Bone marrow (tissue), 2 donors: ENCODE results near the gene MCF2L2.

ENCODE experiments used
- DNase-seq, 2 donors: peaks; one replicate each; lab custom pipeline; 2025; lab: John Stamatoyannopoulos, UW

Gene MCF2L2

DNA sequence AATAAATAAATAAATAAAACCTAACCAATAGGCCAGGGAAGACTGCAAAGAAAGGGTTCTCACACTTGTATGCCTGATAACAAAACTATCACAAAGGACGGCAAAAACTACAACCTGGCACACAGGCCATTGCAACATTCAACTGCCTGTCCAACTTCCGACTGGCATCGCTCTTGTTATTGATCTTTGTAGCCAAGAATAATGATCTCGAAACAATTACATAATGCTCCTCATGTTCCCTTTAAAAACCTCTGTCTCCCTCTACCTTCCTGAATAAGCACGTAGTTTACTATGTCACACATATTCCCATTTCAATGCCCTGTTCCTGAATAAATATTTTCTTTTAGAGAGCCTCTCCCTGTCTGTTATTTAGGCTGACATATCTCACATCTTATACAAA is 101.1 kb downstream of the MCF2L2 start:
- no peak for DNase-seq

DNA sequence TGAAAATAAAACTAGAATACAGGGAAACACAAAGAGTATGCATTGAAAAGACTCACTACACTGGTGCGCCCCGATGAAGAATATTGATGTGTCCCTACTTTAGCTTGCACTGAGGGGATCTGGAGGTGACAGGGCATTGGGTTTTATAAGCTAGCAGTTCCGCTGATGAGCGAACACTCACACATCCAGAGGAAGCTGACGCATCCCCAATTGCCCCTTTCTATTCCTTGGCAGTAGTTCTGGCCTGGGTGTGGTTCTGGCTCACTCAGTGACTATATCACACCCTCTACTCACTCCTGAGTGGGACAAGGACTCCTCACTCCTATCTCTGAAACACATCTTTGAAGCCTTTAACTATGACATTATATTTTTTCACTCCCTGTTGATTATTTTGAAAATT is 104.3 kb downstream of the MCF2L2 start:
- DNase-seq: no peak

DNA sequence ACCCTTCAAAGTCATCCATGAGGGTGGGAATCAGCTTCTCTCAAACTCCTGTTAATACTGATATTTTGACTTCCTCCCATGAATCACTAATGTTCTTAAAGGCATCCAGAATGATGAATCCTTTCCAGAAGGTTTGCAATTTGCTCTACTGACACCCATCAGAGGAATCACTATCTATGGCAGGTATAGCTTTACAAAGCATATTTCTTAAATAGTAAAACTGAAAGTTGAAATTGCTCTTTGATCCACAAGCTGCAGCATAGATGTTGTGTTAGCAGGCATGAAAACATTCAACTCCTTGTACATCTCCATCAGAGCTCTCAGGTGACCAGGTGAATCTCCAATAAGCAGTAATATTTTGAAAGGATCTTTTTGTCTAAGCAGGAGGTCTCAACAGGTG is 109.0 kb downstream of the MCF2L2 start:
- no peak for DNase-seq

DNA sequence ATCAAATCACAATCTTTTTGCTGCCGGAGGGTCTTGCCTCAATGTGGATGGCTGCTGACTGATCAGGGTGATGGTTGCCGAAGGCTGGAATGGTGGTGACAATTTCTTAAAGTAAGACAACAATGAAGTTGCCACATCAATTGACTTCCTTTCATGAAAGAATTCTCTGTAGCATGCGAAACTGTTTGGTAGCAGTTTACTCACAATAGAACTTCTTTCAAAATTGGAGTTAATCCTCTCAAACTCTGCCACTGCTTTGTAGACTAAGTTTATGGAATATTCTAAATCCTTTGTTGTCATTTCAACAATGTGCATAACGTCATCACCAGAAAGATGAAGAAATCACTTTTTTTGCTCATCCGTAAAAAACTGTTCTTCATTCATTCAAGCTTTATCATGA is 109.5 kb downstream of the MCF2L2 start:
- DNase-seq: no peak

DNA sequence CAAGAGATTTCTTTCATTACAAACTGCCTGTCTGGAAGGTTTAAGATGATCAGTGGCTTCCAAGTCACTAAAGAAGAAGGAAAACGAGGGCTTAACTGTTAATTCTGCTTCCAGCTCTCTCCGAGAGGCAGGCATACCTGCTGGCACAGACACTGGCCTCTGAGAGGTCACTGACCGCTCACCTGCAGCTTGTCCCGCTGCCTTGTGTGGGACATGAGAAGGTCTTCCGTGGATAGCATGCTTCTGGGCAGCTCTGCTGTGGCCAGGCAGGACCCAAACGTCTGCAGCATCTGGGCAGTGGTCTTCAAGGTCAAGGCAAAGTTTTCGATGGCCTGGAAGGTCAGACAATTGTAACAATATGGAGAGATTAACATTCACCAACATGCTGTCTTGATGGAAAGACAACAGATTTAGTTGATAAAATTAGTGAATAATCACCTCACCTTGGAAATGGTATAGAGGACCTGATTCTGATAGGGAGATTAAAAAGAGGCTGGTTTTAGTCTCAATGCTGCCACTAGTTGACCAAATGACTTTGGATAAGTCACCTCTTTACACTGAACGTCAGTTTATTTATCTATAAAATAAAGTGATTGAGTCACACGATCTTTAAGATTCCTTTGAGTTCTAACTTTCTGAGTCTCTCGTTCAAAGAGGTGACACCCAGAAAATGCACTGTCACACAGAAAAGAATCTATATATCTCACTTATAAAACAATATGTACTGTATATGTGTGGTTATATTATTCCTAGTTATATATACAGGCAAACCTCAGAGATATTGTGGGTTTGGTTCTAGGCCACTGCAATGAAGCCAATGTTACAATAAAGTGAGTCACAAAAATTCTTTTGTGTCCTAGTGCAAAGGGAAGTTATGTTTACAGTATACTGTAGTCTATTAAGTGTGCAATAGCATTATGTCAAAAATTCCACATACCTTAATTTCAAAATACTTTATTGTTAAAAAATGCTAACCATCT is 110.2 kb downstream of the MCF2L2 start:
- no peak for DNase-seq

DNA sequence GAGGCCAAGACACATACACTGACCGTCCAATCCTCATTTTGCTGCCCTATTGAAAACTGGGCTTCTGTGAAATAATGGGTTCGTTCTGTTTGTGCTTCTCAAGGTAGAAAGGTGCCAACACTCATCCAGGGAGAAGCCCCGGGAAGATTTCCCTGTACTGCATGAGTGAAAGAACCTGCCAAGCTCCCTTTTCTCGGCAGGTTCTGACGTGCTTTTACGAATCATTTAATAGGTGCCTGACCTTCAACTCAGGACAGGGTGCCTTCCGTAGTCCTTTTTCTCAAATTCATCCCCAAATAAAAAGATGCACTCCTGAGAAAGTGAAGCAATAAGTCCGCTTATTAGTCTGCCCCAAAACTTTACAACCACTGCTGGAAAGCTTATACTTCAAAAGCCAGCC is 111.1 kb downstream of the MCF2L2 start:
- DNase-seq: no peak

DNA sequence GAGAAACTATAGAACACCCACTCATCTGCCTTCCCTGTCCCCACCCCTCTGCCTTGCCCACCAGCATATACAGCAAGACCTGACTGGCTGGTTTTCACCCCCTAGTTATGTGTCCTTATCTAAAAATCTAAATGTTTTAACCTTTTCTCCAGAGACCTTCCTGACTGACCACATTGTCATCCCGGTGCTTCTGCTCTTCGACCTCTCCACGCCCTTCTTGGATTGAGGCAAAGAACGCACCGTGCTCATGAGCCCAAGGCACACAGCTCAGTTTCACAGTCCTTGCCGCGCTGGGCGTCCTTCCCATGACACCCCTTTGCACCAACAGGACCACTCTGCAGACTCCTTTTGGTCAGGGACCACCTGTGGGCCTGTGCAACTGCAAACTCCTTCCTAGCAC is 112.7 kb downstream of the MCF2L2 start:
- no peak for DNase-seq

DNA sequence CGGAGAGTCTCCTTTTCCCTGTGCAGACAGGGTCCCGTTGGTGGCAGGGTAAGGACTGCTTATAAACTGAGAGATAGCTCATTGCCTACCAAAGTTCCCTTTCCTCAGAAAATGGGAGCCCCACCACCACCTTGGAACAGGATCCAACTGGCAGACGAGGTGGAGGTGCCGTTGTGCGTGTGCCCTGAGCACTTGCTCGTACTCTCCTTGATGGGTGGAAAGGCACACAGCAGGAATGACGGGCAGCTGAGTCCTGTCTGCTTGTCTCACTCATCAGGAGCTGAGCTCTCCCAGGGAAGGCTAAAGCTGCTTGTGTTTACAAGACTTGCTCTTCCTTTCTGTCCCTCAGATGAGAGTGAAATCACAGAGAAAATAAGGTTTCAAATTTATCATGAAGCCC is 114.7 kb downstream of the MCF2L2 start:
- no peak for DNase-seq

DNA sequence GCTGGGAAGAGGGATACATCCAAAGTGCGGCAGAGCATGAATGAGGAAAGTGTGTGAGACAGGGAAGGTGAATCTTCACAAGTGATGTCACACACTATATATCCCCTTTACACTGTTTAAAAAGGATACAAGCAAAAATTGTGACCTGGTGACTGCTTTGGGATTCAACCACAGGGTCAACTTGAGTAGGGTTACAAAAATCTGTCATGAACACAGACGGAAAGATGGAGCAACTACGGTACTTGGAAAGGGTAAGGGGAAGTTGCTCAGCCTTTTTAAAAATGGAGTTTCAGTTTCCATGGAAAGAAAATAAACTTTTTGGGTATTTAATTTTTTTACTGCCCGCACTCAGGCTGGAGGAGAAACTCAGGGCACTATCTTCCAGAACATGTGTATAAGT is 115.1 kb downstream of the MCF2L2 start:
- peak in 1 of 2 donors; percentile 9 for DNase-seq

DNA sequence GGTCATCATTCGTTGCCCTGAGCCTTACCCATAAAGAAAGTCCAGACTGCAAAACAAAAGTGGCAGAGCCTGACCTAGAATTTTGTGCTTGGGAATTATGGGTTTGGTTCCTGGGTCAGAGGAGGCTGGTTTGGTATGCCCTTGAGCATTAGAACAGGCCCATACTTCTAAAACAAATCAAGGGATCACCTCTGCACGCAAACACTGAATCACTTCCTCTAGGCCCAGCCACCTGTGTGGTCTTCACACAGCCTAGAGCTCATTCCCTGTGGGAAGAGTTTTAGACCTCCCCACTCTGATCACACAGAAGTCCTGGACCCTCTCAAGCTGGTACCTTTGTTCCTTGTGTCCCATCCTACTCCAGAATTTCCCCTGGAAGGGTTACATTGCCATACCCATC is 116.0 kb downstream of the MCF2L2 start:
- DNase-seq: no peak

DNA sequence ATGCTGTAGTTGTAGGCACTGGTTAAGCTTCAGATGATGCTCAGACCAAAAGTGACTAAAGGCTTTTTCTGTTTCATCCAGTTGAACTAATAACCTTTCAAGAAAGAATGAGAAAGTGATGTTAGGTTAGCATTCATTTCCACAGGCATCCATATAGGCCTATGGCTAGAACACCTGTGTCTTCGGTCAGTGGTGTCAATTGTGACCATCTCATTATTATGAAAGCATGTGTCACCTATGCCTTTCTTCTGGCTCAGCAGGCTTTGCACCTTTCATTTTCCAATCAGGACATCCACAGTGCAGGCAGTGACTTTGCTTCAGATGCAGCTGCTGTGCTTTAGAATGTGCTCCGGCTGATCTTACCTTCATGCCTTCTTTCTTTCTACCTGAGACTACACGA is 117.5 kb downstream of the MCF2L2 start:
- no peak for DNase-seq

DNA sequence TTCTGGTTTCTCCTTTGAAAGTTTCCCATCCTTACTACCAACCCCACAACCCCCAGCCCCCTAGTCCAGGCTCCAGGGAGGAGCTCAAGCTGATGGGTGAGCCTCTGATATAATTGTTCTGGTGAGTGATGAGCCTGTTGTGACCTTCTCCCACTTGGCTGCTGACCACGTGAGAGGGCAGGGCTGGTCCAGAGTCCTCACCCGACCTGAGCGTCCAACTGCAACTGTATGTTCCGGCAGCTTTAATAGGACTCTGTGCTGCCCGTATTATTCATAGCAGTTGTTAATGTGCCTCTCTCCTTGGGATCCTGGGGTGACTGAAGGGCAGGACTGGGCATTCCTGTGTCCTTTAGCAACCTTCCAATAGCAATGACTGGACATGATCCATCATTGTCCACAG is 119.1 kb downstream of the MCF2L2 start:
- DNase-seq: no peak

DNA sequence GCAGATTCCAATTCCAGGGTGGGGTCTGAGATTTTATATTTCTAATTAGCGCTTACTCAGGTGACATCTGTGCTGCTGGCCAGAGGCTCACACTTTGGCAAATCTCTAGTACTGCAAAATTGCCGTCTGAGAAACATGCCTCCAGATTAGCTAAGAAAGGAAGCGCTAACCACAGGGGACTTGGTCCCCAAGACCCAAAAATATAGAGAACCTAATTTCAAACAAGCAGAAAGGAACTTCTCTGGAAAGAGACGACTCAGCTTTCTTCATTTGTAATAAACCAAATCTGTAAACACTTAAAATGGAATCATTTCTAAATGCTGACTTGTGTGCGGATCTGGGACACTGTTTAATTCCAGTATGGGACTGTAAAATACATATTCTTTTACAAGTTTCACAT is 119.7 kb downstream of the MCF2L2 start:
- DNase-seq: peak in 1 of 2 donors; percentile 6

DNA sequence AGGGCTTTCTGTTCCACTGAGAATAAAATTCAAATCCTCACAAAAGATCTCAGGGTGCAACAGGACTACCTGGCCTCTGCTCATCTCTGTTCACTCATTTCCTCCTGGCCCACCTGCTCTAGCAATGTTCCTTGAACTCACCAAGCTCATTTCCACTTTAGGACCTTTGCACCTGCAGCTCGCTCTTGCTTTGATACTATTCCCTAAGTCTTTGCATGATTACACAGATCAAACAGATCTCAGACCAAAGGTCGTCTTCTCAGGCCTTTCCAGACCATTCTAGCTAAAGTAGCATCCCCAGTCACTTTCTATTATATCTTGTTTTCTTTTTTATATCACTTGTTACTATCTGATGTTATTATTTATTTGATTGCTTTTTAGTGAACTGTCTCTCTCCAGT is 120.7 kb downstream of the MCF2L2 start:
- no peak for DNase-seq

DNA sequence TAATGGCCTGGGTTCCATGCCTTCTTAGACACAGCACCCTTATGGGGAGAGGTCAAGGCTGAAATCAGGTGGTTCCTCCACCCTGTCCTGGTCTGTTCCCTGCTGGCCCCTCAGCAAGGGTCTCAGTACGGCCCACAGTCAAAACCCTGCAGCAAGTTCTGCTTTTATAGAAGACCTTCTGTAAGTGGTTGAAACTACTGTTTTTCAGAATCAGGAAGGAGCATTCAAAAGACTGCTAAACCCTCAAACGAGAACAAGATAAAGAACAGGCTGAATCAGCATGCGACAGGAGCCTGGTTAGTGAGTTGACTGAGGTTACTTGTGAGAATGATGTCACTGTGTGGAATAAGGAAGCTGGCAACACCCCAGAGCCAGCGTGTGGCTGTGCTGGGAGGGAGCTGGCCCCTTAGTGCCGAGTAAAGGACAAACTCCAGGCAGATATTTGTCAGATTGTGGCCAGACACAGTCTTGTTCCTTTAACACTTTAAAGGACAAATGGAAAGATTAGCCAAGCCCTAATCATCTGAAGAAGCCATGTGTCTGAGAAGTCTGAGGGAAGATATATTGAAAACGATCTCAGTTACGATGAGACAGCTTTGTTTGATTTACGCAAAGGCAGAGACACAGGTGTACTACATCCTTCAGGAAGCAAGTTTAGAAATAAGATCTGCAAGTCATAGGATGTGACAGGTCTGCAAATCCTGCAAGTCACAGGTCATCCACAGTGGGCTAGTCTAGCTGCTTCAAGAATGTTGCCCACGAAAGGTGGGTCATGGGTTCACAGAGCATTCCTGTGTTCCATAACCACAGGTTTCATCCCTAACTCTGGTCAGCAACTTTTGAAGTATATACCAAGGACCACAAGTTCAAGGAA is 121.4 kb downstream of the MCF2L2 start:
- DNase-seq: peak; percentile 38 to 99

DNA sequence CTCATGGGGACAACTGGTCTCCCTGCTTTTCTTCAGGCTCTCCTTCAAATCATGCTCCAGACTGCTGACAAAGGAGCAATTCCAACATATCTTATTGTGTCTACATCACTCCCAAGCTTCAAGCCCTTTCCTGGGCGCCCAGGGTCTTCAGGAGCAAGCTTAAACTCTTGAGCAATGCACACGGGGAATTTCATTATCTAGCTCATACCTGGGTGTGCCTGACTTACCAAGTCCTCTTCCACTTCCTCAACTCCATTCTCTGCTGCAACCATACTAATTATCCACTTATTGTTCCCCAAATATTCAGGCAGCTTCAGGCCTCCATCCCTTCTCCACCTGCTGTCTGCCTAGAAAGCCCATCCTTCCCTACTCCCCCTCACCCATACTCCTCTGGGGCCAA is 124.7 kb downstream of the MCF2L2 start:
- no peak for DNase-seq

DNA sequence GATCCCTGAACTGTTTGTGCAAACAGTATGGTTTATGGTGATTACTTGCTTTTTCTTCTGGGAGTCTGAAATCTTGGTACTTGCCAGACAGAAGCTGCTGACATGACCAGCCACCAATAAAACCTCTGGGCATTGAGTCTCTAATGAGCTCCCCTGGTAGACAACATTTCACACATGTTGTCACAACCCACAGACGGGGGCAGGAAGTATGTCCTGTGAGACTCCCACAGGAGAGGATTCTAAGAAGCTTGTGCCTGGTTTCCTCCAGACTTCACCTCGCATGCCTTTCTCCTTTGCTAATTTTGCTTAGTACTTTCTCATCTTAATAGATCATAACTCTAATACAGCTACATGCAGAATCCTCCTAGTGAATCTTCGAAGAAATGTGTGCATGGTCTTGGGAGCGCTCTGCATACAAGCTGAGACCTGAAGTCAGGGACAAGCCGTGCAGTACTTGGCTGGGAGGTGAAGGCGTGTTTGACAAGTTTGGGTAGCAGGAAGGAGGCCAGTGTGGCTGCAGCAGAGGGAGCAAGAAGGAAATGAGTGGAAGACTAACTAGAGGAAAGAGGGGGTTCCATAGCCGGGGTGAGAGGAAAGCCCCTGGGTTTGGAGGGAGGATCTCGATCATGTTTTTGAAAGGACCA is 126.4 kb downstream of the MCF2L2 start:
- no peak for DNase-seq

DNA sequence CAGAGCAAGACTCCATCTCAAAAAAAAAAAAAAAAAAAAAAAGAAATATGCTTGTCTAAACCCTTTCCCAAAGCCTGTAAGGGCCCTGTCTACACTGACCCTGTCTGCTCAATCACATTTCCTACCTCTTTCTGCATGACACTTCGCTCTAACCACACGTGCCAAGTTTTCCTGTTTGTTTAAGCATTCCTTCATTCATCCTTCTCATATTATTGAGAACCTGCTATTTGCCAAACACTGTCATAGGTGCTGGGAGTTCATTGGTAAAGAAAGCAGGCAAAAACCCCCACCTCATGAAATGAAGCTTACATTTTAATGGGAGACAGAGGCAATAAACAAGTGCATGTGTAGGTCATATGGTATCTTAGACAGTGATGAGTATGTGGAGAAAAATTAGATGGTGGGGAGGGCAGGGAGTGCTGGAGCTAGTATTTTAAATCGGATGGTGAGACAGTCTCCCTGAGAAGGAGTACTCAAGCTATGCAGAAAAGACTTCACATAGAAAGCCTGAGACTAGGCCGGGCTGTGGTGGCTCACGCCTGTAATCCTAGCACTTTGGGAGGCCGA is 127.3 kb downstream of the MCF2L2 start:
- no peak for DNase-seq

DNA sequence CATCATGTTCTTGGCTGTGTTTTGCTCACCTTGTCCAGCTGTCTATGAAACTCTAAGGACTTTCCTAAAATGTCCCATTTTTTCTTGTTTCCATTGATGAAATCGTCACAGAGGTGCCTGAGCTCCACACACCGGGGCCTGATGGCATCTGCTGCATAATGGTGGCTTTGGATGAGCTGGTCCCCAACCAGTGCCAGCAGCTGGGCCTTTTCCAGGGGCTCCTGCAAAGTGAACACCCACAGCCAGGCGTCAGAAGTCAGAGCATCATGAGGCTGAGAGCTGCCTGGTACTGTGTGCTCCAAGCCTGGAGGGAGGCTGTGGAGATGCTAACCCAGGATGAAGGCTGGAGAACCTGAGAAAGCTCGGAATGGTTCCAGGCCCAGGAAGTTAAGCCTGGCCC is 128.4 kb downstream of the MCF2L2 start:
- no peak for DNase-seq

DNA sequence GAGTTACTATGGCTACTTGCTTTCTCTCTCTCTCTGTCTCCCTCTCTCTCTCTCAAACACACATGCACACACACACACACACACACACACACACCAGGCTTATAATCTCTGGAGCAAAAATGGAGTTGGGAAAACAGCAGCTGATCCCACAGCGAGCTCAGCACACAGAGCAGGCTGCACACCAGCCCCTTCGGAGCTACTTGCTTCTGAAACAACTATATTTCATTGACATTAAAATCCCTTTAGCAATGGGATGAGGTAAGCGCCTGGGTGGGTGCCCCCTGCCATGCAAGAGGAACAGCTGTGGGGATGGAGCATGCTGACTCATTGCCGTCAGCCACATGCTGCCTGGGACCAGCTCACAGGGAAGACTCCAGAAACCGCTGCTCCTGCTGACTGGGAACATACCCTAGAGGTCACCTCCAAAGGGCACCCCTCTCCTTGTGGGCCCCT is 129.7 kb downstream of the MCF2L2 start:
- peak; percentile 57 to 61 for DNase-seq

DNA sequence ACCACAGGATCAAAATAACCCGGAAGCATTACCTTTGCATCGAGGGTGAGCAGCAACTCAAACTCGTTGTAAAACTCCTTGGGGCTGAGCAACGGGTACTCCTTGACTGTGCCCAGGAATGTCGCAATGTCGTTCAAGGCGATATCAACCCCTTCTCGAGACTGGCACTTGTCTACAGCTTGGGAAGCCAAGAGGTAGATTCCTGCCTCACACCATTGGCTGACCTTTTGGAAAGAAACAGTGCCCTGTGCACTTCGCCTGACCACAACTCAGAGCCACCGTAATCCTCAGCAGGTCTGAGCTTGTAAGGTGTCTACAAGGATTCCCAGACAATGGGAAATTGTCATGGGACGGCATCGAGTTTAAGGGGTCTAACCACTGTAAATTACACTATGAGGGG is 131.5 kb downstream of the MCF2L2 start:
- DNase-seq: no peak

DNA sequence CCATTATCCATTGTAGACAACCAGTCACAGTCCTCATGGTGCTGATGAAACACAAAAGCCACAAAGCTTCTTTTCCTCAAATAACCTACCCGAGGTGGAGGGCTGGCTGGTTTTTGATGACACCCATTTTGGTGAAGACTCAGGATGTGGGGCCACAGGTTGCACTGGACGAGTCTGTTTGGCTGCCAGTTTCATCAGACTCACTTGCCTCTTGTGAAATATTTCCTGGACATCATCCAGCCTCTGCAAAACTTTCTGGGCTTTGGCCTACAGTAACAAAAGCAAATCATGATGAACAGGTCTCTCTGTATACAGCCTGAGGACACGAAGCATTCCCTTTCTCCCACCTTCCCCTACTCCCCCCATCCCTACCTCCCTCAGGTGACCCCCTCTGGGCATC is 133.2 kb downstream of the MCF2L2 start:
- DNase-seq: peak in 1 of 2 donors; percentile 19
